Brain microvascular endothelial cell (primary cell): ENCODE data around the gene FA2H.

Experiments
- DNase-seq: peaks from one replicate; pipeline ENCODE4 v3.0.0-alpha.2; 2020
- H3K27ac ChIP-seq: fragments of 250-450 bp; sonication (Bioruptor Pico); 2 replicates; pipeline ENCODE4 v1.5.1; 2020; ENCODE audit warnings: mild to moderate bottlenecking, moderate library complexity
- H3K27me3 ChIP-seq: fragments of 250-450 bp; sonication (Bioruptor Pico); replicated peaks from 2 replicates; pipeline ENCODE4 v1.5.1; 2020; ENCODE audit warnings: mild to moderate bottlenecking
- H3K36me3 ChIP-seq: fragments of 250-450 bp; sonication (Bioruptor Pico); replicated peaks from 2 replicates; pipeline ENCODE4 v1.5.1; 2020; ENCODE audit warnings: mild to moderate bottlenecking
- H3K4me3 ChIP-seq: 2 replicates; pipeline ENCODE4 v1.5.1; 2011; ENCODE audit warnings: low read depth, mild to moderate bottlenecking, control low read depth, low read length, moderate library complexity
- in situ Hi-C: cut with HindIII; loops from 2 replicates; pipeline ENCODE4 v1.10.0; 2017; ENCODE audit warnings: low sequenced_read_pairs, low pct_ligation_motif_present
- TF ChIP-seq, protein P1 (sequence below): IDR thresholded peaks from 2 replicates; pipeline ENCODE4 v1.5.1; 2011; ENCODE audit warnings: low read depth, mild to moderate bottlenecking, moderate library complexity, low read length, control low read depth, inconsistent platforms; ENCODE audit errors: missing control alignments

Gene FA2H

DNA sequence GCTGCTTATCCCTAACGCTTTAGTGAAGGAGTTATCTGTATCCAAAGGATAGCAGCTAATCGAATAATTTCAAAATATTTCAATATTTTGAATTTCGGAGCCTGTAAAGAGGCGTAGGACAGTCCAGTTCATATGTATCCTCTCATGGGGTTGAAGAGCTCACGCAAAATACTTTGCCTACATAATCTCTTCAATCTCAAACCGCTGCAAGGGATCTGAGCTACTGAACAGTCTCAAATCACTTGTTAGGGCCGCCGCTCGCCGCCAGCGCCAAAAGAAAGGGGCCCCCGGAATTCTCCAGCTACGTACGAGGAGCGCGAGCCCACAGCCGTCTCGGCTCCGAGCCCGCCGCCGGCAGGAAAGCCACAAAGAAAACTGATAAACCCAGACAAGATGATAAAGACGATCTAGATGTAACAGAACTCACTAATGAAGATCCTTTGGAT is 107.3 kb downstream of the FA2H start:
- TF ChIP-seq, protein P1, sequence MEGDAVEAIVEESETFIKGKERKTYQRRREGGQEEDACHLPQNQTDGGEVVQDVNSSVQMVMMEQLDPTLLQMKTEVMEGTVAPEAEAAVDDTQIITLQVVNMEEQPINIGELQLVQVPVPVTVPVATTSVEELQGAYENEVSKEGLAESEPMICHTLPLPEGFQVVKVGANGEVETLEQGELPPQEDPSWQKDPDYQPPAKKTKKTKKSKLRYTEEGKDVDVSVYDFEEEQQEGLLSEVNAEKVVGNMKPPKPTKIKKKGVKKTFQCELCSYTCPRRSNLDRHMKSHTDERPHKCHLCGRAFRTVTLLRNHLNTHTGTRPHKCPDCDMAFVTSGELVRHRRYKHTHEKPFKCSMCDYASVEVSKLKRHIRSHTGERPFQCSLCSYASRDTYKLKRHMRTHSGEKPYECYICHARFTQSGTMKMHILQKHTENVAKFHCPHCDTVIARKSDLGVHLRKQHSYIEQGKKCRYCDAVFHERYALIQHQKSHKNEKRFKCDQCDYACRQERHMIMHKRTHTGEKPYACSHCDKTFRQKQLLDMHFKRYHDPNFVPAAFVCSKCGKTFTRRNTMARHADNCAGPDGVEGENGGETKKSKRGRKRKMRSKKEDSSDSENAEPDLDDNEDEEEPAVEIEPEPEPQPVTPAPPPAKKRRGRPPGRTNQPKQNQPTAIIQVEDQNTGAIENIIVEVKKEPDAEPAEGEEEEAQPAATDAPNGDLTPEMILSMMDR = no peak
- H3K4me3 ChIP-seq = peak overlapping the region; percentile 68
- in situ Hi-C loops = no loop called here
- H3K27ac ChIP-seq = no peak overlapping the region
- no peak for DNase-seq
- no peaks in the 10 kb centered on the region for H3K27me3 ChIP-seq
- peaks cover 17% of the 10 kb centered on the region for H3K36me3 ChIP-seq

DNA sequence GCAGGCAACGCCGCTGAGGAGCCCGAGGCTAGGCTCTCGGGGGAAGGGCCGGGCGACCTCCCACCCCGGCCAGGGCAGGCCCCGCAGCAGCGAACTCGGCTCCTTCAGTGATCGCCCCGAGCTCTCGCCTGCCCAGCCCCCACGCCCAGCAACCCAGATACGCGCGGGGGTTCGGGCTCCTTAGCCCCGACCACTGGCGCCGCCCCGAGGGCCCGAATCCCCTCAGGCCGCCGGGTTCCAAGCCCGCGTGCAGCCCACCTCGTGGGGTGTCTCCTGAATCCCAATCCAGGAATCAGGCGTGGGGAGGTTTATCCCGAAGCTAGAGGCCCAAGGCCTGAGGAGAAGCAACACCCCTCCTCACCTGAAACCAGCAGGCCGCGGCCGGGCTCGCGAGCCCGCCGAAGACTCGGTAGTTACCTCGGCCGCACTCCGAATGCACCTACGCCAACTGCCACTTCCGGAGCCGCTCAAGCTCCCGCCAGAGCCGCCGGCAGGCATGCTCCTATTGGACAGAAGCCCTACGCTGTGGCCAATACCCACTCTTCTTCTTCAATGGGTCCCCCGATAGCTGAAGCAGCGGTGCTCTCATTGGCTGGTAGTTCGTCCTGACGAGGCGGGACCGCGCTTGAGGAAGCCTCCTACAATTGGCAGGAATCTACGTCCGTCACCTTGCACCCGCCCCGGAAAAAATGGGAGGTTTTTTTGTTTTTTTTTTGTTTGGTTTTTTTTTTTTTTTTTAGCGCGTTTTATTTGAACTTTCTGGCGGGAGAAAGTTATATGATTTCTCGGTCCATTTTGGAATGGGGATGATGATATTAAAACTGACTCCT is 108.0 kb downstream of the FA2H start, which contains the start of gene RFWD3:
Gene RFWD3 (minus strand): TSS at position 453 of the 830 bp plus-strand sequence. CDS start 5,428 bp downstream, outside the sequence.
- peak within 1 kb of the TSS; percentile 59 for H3K27ac ChIP-seq
- H3K4me3 ChIP-seq = peak within 1 kb of the TSS; percentile 94
- H3K27me3 ChIP-seq = no peaks in the 10 kb centered on the region
- peaks cover 14% of the 10 kb centered on the region for H3K36me3 ChIP-seq
- peak; percentile 98 for DNase-seq
- in situ Hi-C loops = no loop called here
- TF ChIP-seq, protein P1 = no peak

DNA sequence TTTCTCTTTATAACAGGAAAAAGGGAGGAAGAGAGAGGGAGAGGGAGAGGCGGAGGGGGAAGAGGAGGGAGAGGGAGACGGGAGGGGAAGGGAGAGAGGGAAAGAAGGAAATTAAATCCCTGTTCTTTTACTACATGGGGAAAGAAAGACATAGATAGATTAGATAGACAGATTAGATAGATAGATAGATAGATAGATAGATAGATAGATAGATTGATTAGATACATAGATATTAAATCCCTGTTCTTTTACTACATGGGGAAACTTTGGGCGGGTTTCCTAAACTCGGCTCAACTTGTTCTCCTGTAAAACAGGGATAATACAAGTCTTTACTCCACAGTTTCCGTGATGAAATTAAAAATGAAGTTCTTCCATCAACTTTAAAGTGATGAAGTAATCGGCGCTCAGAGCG is 108.6 kb downstream of the FA2H start:
- Histone ChIP-seq H3K27ac (peak overlapping the region; percentile 59), H3K4me3 (peak overlapping the region; percentile 94), H3K27me3 (no peaks in the 10 kb centered on the region), H3K36me3 (peaks cover 13% of the 10 kb centered on the region)
- DNase-seq = no peak
- in situ Hi-C loops = no loop called here
- TF ChIP-seq, protein P1 = no peak
